Sigmoid colon (tissue), 7 donors: Measurements from ENCODE around the gene FAR2. TPM values are rescaled to one million over a fixed set of nuclear protein-coding genes. Genes with fewer than 3 reads are reported as not detected.
A peak's percentile ranks its signal among the peaks of the same experiment; 100 is the strongest.

Source experiments
- DNase-seq: peaks from one replicate; pipeline ENCODE4 v3.0.0-alpha.2; 2019
- H3K27ac ChIP-seq, 4 donors: fragments of 200-600 bp; sonication (generic); one replicate each; pipeline ENCODE4 v1.5.1; 2016 to 2019; ENCODE audit warnings: mild to moderate bottlenecking in 1 of 4
- H3K27me3 ChIP-seq, 3 donors: fragments of 200-600 bp; sonication (generic); one replicate each; pipeline ENCODE4 v1.5.1; 2019; ENCODE audit warnings: mild to moderate bottlenecking in 1 of 3
- H3K36me3 ChIP-seq, 4 donors: fragments of 200-600 bp; sonication (generic); one replicate each; pipeline ENCODE4 v1.5.1; 2016 to 2019
- H3K4me1 ChIP-seq, 4 donors: fragments of 200-600 bp; sonication (generic); one replicate each; pipeline ENCODE4 v1.5.1; 2017 to 2019
- H3K4me3 ChIP-seq, 4 donors: fragments of 200-600 bp; sonication (generic); one replicate each; pipeline ENCODE4 v1.5.1; 2017 to 2019; ENCODE audit warnings: mild to moderate bottlenecking in 2 of 4, moderate library complexity in 1 of 4
- H3K9me3 ChIP-seq, 4 donors: fragments of 200-600 bp in 3 of 4; sonication (generic) in 3 of 4; one replicate each; pipeline versions ENCODE4 v1.5.1 to v1.6.1; 2013 to 2019
- EP300 ChIP-seq, 4 donors: sonication (generic); formaldehyde crosslinking; IDR thresholded peaks; one replicate each; pipeline ENCODE4 v1.6.1; 2017; ENCODE audit warnings: antibody characterized with exemption in 4 of 4
- POLR2A ChIP-seq, 2 donors: fragments of 450-650 bp; IDR thresholded peaks; one replicate each; pipeline ENCODE4 v1.6.1; 2016; ENCODE audit warnings: antibody characterized with exemption in 2 of 2, mild to moderate bottlenecking in 2 of 2, moderate library complexity in 2 of 2
- POLR2AphosphoS5 ChIP-seq, 4 donors: sonication (generic); formaldehyde crosslinking; IDR thresholded peaks; one replicate each; pipeline ENCODE4 v1.6.1; 2017; ENCODE audit warnings: antibody characterized with exemption in 4 of 4
- WGBS, 2 donors: extraction: QIAGEN DNeasy Blood & Tissue Kit; methylation state at CpG; one replicate each; pipeline ENCODE4 v1.1.7; 2013; 5-methylcytosine and 5-hydroxymethylcytosine counted together
- intact Hi-C: fragments of 100-400 bp; cut with DNase I; formaldehyde crosslinking; loops from one replicate; pipeline ENCODE4 v1.15.1; 2023
- polyA plus RNA-seq, 3 donors: library from polyadenylated mRNA; stranded (reverse); fragments of 200-250 nt; gene quantifications; one replicate each; pipeline ENCODE4 v1.2.3, GENCODE V29; 2013
- total RNA-seq, 4 donors: library from RNA; depleted of rRNA; stranded (reverse); fragments of >200 nt; gene quantifications; one replicate each; pipeline ENCODE4 v1.1.0, GENCODE V29; 2016
- TF ChIP-seq, protein P1 (sequence below), 4 experiments: fragments of 450-650 bp in 3 of 4; fragments of 200-600 bp in 1 of 4; IDR thresholded peaks; one replicate each; pipeline ENCODE4 v1.5.1; 2016 to 2019; ENCODE audit warnings: antibody characterized with exemption in 4 of 4, mild to moderate bottlenecking in 3 of 4, moderate library complexity in 2 of 4
- donor health status: healthy with polysubstance abuse.
- donor health status: Bipolar disorder and iron deficiency.
- donor health status: healthy.

The FAR2 gene
- total and polyA plus RNA-seq, 7 donors: 11.1 to 46.7 (median 13.0) TPM

DNA sequence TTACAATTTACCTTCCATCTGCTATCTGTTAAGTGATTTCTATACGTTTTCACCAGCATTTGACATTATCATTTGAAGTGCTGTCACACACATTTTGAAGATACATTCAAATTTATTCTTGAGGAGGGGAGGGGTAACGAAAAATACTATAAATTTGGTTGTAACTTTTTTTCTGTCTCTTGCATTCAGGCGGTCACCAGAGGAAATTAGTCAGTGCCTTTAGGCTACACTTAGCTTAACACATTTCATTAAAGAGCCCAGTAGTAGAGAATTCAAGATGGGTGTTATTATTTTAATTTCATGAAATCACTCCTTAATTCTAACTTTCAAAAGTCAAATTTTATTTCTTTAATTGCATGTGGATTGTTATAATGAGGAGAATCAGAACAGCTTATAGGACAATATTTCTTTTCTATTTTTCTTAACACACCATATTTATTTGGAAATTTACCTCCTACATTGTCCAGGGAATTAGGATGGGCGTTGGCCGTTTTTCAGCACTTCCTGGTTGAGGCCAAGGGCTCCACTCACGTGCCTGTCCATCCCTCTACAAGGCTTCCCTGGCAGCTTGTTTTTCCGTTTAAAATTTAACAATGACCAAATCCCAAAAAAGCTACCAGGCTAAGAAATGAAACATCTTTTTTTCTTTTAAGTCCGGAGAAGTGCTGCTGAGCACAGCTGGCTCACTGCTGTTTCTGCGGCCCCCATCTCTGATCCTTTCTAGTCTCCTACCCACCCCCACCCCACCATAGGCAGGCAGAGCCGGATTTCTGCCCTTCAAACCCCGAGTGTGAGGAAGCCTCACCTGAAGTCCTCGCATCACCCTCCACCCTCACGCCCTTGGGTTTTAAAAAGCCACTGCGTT is 1.1 kb upstream of the FAR2 start:
- TF ChIP-seq POLR2AphosphoS5 (IDR thresholded peaks at IDR 0.05) (no peak), EP300 (IDR thresholded peaks at IDR 0.05) (no peak), POLR2A (IDR thresholded peaks at IDR 0.05) (no peak)
- TF ChIP-seq, protein P1, sequence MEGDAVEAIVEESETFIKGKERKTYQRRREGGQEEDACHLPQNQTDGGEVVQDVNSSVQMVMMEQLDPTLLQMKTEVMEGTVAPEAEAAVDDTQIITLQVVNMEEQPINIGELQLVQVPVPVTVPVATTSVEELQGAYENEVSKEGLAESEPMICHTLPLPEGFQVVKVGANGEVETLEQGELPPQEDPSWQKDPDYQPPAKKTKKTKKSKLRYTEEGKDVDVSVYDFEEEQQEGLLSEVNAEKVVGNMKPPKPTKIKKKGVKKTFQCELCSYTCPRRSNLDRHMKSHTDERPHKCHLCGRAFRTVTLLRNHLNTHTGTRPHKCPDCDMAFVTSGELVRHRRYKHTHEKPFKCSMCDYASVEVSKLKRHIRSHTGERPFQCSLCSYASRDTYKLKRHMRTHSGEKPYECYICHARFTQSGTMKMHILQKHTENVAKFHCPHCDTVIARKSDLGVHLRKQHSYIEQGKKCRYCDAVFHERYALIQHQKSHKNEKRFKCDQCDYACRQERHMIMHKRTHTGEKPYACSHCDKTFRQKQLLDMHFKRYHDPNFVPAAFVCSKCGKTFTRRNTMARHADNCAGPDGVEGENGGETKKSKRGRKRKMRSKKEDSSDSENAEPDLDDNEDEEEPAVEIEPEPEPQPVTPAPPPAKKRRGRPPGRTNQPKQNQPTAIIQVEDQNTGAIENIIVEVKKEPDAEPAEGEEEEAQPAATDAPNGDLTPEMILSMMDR (IDR thresholded peaks at IDR 0.05): no peak
- peak overlapping the region; percentile 77 to 83 (median 82) for H3K27ac ChIP-seq
- H3K4me1 ChIP-seq: peaks cover 0 to 28% (median 11%) of the 10 kb centered on the region in 4 donors
- no peaks in the 10 kb centered on the region for H3K27me3 ChIP-seq
- DNase-seq: peak; percentile 83
- intact Hi-C loops: loop anchor here (5.0 to 10.0 kb wide), 3 partner anchors 73 to 237 kb away; partner anchors contain the start of gene ERGIC2
- 15 to 18% methylated on average over 14 of the region's 14 CpGs for whole genome bisulfite sequencing, 2 donors
- H3K36me3 ChIP-seq: no peaks in the 10 kb centered on the region
- H3K9me3 ChIP-seq: no peaks in the 10 kb centered on the region
- H3K4me3 ChIP-seq: peak overlapping the region; percentile 60 to 75 (median 66)

GRCh38 chr12:29148596-29148910 is 525 bp upstream of the FAR2 start:
- DNase-seq: no peak
- Histone ChIP-seq H3K36me3 (no peaks in the 10 kb centered on the region), H3K27ac (peak overlapping the region; percentile 77 to 83 (median 82)), H3K9me3 (no peaks in the 10 kb centered on the region), H3K4me3 (peak overlapping the region; percentile 60 to 75 (median 66)), H3K27me3 (no peaks in the 10 kb centered on the region), H3K4me1 (peaks cover 0 to 30% (median 14%) of the 10 kb centered on the region in 4 donors)
- 0 to 1% methylated on average over 10 of the region's 10 CpGs for WGBS, 2 donors
- TF ChIP-seq POLR2A (IDR thresholded peaks at IDR 0.05) (no peak), EP300 (IDR thresholded peaks at IDR 0.05) (no peak), POLR2AphosphoS5 (IDR thresholded peaks at IDR 0.05) (no peak)
- TF ChIP-seq, protein P1 (IDR thresholded peaks at IDR 0.05): no peak
- intact Hi-C loops: loop anchor here (5.0 to 10.0 kb wide), 3 partner anchors 74 to 236 kb away; partner anchors contain the start of gene ERGIC2

DNA sequence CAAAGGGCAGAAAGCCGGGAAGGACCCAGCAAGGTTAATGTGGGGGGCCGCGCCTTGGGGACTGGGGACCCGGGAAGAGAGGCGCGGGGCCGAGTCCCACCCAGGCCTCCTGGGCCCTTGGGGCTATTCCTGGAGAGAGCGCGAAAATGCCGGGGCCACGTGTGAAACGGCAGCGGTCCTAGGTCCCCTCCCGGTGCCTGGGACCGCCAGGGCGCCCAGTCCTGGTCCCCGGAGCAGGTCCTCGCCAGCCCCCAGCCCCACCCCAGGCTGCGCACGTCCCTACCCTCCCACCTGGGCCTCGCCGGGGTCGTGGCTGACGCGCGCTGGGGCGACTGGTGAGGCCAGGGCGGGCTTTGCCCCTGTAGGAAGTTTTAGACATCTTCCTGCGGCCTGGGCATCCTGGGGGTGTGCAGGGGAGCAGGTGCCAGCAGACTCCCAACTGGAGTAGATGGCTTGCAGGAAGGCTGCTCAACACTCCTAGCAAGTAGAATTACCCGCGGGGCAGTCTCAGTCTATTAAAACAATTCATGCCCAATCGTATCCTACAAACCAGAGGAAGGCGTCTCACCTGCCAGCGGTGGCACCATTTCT is 708 bp downstream of the FAR2 start:
- Histone ChIP-seq H3K27me3 (no peaks in the 10 kb centered on the region), H3K4me1 (peaks cover 0 to 30% (median 14%) of the 10 kb centered on the region in 4 donors), H3K27ac (peak overlapping the region; percentile 77 to 83 (median 82)), H3K36me3 (no peaks in the 10 kb centered on the region), H3K4me3 (peak overlapping the region; percentile 60 to 75 (median 66)), H3K9me3 (no peaks in the 10 kb centered on the region)
- 5 to 11% methylated on average over 34 of the region's 34 CpGs for WGBS, 2 donors
- DNase-seq: peak; percentile 68
- intact Hi-C loops: loop anchor here (5.0 to 10.0 kb wide), 3 partner anchors 75 to 235 kb away; partner anchors contain the start of gene ERGIC2
- TF ChIP-seq POLR2A (IDR thresholded peaks at IDR 0.05) (no peak), EP300 (IDR thresholded peaks at IDR 0.05) (no peak)
- TF ChIP-seq, protein P1 (IDR thresholded peaks at IDR 0.05): no peak

DNA sequence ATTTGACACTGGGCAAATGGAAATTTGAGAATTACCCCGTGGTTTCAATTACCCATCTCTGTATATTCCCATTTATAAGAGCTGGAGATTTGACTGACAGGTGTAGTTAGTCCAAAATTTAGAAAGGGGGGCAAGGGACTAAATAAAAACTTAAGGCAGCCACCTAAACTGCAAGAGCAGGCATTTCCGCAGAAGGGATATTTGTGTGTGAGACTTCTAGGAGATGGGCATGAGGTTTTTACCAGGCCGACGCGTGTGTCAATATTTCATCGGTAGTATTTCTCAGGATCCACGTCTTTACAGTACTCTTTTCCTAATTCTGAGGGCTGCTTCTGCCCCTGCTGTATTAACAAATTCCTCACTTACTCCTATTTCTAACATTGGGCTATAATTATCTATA is 1.4 kb downstream of the FAR2 start:
- H3K36me3 ChIP-seq: no peaks in the 10 kb centered on the region
- 75 to 88% methylated on average over 7 of the region's 7 CpGs for WGBS, 2 donors
- TF ChIP-seq POLR2A (IDR thresholded peaks at IDR 0.05): no peak
- TF ChIP-seq POLR2AphosphoS5 (IDR thresholded peaks at IDR 0.05): no peak
- TF ChIP-seq EP300 (IDR thresholded peaks at IDR 0.05): no peak
- TF ChIP-seq, protein P1 (IDR thresholded peaks at IDR 0.05): no peak
- H3K27ac ChIP-seq: peak overlapping the region in 2 of 4 donors; percentile 77 to 83
- H3K4me1 ChIP-seq: peaks cover 0 to 30% (median 14%) of the 10 kb centered on the region in 4 donors
- intact Hi-C loops: no loop called here
- no peak overlapping the region for H3K4me3 ChIP-seq
- no peaks in the 10 kb centered on the region for H3K9me3 ChIP-seq
- no peak for DNase-seq
- H3K27me3 ChIP-seq: no peaks in the 10 kb centered on the region
